Stomach (tissue), 4 donors: ENCODE results near the gene CATSPER3.

Experiments used
- CTCF ChIP-seq, 7 experiments: fragments of 450-650 bp in 4 of 7; fragments of 200-600 bp in 3 of 7; sonication (generic) in 3 of 7; IDR thresholded peaks; one replicate each; pipeline ENCODE4 v1.5.1; 2016 to 2019; ENCODE audit warnings: antibody characterized with exemption in 7 of 7, control low read depth in 2 of 7, mild to moderate bottlenecking in 1 of 7
- EP300 ChIP-seq: sonication (generic); formaldehyde crosslinking; IDR thresholded peaks from one replicate; pipeline ENCODE4 v1.6.1; 2017; ENCODE audit warnings: antibody characterized with exemption
- POLR2A ChIP-seq, 4 donors: fragments of 450-650 bp; IDR thresholded peaks; one replicate each; pipeline ENCODE4 v1.6.1; 2016; ENCODE audit warnings: antibody characterized with exemption in 4 of 4, control low read depth in 2 of 4, mild to moderate bottlenecking in 1 of 4, moderate library complexity in 1 of 4
- POLR2AphosphoS5 ChIP-seq, 3 donors: sonication (generic); formaldehyde crosslinking; IDR thresholded peaks; one replicate each; pipeline ENCODE4 v1.6.1; 2016; ENCODE audit warnings: antibody characterized with exemption in 3 of 3

DNA sequence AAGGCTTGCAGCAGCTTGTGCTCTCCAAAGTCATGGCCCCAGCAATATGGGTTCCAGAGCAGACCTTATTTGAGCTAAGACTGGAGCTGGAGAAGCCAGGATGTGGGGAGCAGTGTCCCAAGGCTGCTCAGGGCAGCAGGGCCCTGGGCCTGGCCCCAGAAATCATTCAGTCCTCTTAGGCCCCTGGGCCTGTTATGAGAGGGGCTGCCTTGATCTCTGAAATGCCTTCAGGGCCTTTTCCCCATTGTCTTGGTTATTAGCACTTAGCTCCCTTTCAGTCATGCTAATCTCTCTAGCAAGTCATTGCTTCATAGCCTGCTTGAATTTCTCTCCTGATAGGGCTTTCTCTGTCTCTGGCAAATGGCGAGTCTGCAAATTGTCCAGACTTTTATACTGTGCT, 9.1 kb downstream of the CATSPER3 start:
- no peak for TF ChIP-seq CTCF (IDR thresholded peaks at IDR 0.05)
- TF ChIP-seq POLR2AphosphoS5 (IDR thresholded peaks at IDR 0.05) = no peak
- no peak for TF ChIP-seq EP300
- no peak for TF ChIP-seq POLR2A (IDR thresholded peaks at IDR 0.05)
